ENCODE data around the gene RDM1. TPM values are rescaled to one million over a fixed set of nuclear protein-coding genes. Genes with fewer than 3 reads are reported as not detected.
"Not testable (repeated sequence)": the region's sequence is repeated elsewhere in the genome, so short reads cannot be mapped to it uniquely, and the experiment has no call there.

RDM1 gene
- total RNA-seq, 2 experiments from 2014 or later, result 4.4 to 6.5 TPM

GRCh38 chr17:35963663-35964062 is 33.1 kb upstream of the RDM1 start:
- H3K9me3 Mint-ChIP-seq (ENCODE audit: low read depth), result no peaks in the 10 kb centered on the region

GRCh38 chr17:35953720-35954119 is 23.1 kb upstream of the RDM1 start:
- POLR2A ChIA-PET, result no interaction called here
- no peaks in the 10 kb centered on the region for H3K36me3 Mint-ChIP-seq (ENCODE audit: low read depth)
- DNase-seq (no peak), ATAC-seq (no peak)
- no peak overlapping the region for H3K4me3 Mint-ChIP-seq
- intact Hi-C loops (cut with DNase I, micrococcal nuclease), result no loop called here
- CTCF ChIA-PET, result interaction anchor here (0.5 kb wide), 1 partner anchor 56 kb away, joined by 3 read pairs; no protein-coding TSS in a partner anchor
- no peaks in the 10 kb centered on the region for H3K4me1 Mint-ChIP-seq
- H3K27me3 Mint-ChIP-seq, result peaks cover 11% of the 10 kb centered on the region
- peaks cover 3% of the 10 kb centered on the region for H3K9me3 Mint-ChIP-seq (ENCODE audit: low read depth)
- H3K27ac Mint-ChIP-seq, result no peak overlapping the region

More at GRCh38 chr17:35963663-35964062, 33.1 kb upstream of the RDM1 start:
- Mint-ChIP-seq H3K27ac (no peak overlapping the region), H3K4me3 (no peak overlapping the region), H3K4me1 (no peaks in the 10 kb centered on the region), H3K36me3 (ENCODE audit: low read depth) (no peaks in the 10 kb centered on the region), H3K27me3 (peaks cover 3% of the 10 kb centered on the region)
- DNase-seq (no peak), ATAC-seq (no peak)
- intact Hi-C loops (cut with DNase I, micrococcal nuclease), result no loop called here
- ChIA-PET CTCF (interaction anchor here (0.8 to 1.4 kb wide), 3 partner anchors 10 to 185 kb away, joined by 3 to 4 read pairs (median 4); no protein-coding TSS in a partner anchor), POLR2A (no interaction called here)

- no peak for DNase-seq
- H3K4me1 Mint-ChIP-seq, result no peaks in the 10 kb centered on the region
- intact Hi-C loops (cut with DNase I, micrococcal nuclease), result loop anchor here in 1 of 2 experiments (5.0 kb wide), 1 partner anchor 87 kb away; no protein-coding TSS in a partner anchor
- no peak overlapping the region for H3K27ac Mint-ChIP-seq
- ChIA-PET POLR2A (no interaction called here), CTCF (no interaction called here)
- no peak overlapping the region for H3K4me3 Mint-ChIP-seq
- H3K9me3 Mint-ChIP-seq (ENCODE audit: low read depth), result no peaks in the 10 kb centered on the region
- no peaks in the 10 kb centered on the region for H3K36me3 Mint-ChIP-seq (ENCODE audit: low read depth)
- ATAC-seq, result no peak
- H3K27me3 Mint-ChIP-seq, result no peaks in the 10 kb centered on the region
These were observed 18.8 kb upstream of the RDM1 start for GRCh38 chr17:35949401-35949800.

GRCh38 chr17:35948092-35948491 is 17.5 kb upstream of the RDM1 start:
- Mint-ChIP-seq H3K27ac (no peak overlapping the region), H3K4me1 (no peaks in the 10 kb centered on the region), H3K27me3 (no peaks in the 10 kb centered on the region), H3K9me3 (ENCODE audit: low read depth) (no peaks in the 10 kb centered on the region), H3K36me3 (ENCODE audit: low read depth) (no peaks in the 10 kb centered on the region), H3K4me3 (no peak overlapping the region)
- ChIA-PET CTCF (interaction anchor here (1.0 to 1.1 kb wide), 2 partner anchors 28 to 139 kb away, joined by 3 to 7 read pairs; no protein-coding TSS in a partner anchor), POLR2A (no interaction called here)
- intact Hi-C loops (cut with DNase I, micrococcal nuclease), result loop anchor here in 1 of 2 experiments (5.0 kb wide), 1 partner anchor 86 kb away; no protein-coding TSS in a partner anchor
- ATAC-seq (no peak), DNase-seq (no peak)

GRCh38 chr17:35947156-35947585 is 16.6 kb upstream of the RDM1 start:
- ATAC-seq (peak; percentile 81), DNase-seq (peak; percentile 69)
- intact Hi-C loops (cut with DNase I, micrococcal nuclease), result loop anchor here in 1 of 2 experiments (5.0 kb wide), 1 partner anchor 85 kb away; no protein-coding TSS in a partner anchor
- H3K27ac Mint-ChIP-seq, result no peak overlapping the region
- no peaks in the 10 kb centered on the region for H3K36me3 Mint-ChIP-seq (ENCODE audit: low read depth)
- ChIA-PET CTCF (interaction anchor here (0.7 to 1.1 kb wide), 2 partner anchors 29 to 82 kb away, joined by 3 to 7 read pairs; no protein-coding TSS in a partner anchor), POLR2A (no interaction called here)
- H3K4me1 Mint-ChIP-seq, result no peaks in the 10 kb centered on the region
- no peaks in the 10 kb centered on the region for H3K9me3 Mint-ChIP-seq (ENCODE audit: low read depth)
- H3K27me3 Mint-ChIP-seq, result no peaks in the 10 kb centered on the region
- no peak overlapping the region for H3K4me3 Mint-ChIP-seq

- no peak for DNase-seq
These were observed 13.6 kb upstream of the RDM1 start for GRCh38 chr17:35944151-35944550.

GRCh38 chr17:35943537-35943936 is 13.0 kb upstream of the RDM1 start, which contains the start of gene LYZL6:
Gene LYZL6, minus strand, starts transcription at chr17:35943713. Its CDS starts 4,357 bp downstream, at chr17:35939356.
- CTCF ChIA-PET, result interaction anchor here (0.8 to 1.6 kb wide), 5 partner anchors 14 to 205 kb away, joined by 3 to 5 read pairs (median 3); no protein-coding TSS in a partner anchor
- POLR2A ChIA-PET, result no interaction called here
- ATAC-seq (no peak), DNase-seq (no peak)
- Mint-ChIP-seq H3K27ac (no peak within 1 kb of the TSS), H3K27me3 (no peaks in the 10 kb centered on the region), H3K4me3 (no peak within 1 kb of the TSS), H3K36me3 (ENCODE audit: low read depth) (no peaks in the 10 kb centered on the region), H3K4me1 (no peaks in the 10 kb centered on the region), H3K9me3 (ENCODE audit: low read depth) (no peaks in the 10 kb centered on the region)
- intact Hi-C loops (cut with DNase I, micrococcal nuclease), result no loop called here

More at GRCh38 chr17:35944151-35944550, 13.6 kb upstream of the RDM1 start:
- intact Hi-C loops (cut with DNase I, micrococcal nuclease), result no loop called here
- no peaks in the 10 kb centered on the region for H3K9me3 Mint-ChIP-seq (ENCODE audit: low read depth)
- H3K4me1 Mint-ChIP-seq, result no peaks in the 10 kb centered on the region
- H3K27me3 Mint-ChIP-seq, result no peaks in the 10 kb centered on the region
- H3K27ac Mint-ChIP-seq, result no peak overlapping the region
- ChIA-PET CTCF (interaction anchor here (1.6 kb wide), 1 partner anchor 32 kb away, joined by 4 read pairs; no protein-coding TSS in a partner anchor), POLR2A (no interaction called here)
- no peaks in the 10 kb centered on the region for H3K36me3 Mint-ChIP-seq (ENCODE audit: low read depth)
- no peak overlapping the region for H3K4me3 Mint-ChIP-seq
- no peak for ATAC-seq

DNA sequence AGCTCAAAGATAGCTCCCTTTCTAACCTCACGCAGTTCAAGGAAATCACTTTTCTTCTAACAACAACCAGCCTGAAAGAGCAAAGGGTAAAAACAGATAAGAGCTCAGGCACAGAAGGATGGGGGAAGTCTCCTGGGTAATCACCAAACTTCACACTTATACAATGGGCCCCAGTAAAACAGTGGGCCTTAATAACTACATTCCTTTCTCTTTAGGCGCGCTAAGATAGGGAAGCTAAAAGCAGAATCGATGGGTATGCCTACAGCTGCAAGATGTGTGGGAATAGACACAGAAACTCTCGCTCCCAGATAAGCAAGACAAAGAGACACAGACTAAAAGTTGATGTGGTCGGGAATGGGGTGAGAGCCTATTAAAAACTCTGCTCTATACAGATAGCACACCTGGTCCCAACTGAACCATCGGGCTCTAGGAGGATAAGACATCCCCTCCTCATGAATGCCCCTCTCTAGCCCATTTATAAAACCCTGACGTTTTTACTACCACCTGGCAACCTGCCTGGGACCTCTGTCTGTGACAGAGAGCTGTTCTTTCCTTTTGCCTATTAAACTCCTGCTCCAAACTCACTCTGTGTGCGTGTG is 12.1 kb upstream of the RDM1 start:
- no peaks in the 10 kb centered on the region for H3K4me1 Mint-ChIP-seq
- no peaks in the 10 kb centered on the region for H3K9me3 Mint-ChIP-seq (ENCODE audit: low read depth)
- H3K27me3 Mint-ChIP-seq, result no peaks in the 10 kb centered on the region
- no peak overlapping the region for H3K27ac Mint-ChIP-seq
- no peaks in the 10 kb centered on the region for H3K36me3 Mint-ChIP-seq (ENCODE audit: low read depth)
- no peak for ATAC-seq
- POLR2A ChIA-PET, result no interaction called here
- CTCF ChIA-PET, result interaction anchor here (0.8 to 1.6 kb wide), 5 partner anchors 13 to 206 kb away, joined by 3 to 5 read pairs (median 3); no protein-coding TSS in a partner anchor
- no peak for DNase-seq
- H3K4me3 Mint-ChIP-seq, result no peak overlapping the region
- intact Hi-C loops (cut with DNase I, micrococcal nuclease), result no loop called here

DNA sequence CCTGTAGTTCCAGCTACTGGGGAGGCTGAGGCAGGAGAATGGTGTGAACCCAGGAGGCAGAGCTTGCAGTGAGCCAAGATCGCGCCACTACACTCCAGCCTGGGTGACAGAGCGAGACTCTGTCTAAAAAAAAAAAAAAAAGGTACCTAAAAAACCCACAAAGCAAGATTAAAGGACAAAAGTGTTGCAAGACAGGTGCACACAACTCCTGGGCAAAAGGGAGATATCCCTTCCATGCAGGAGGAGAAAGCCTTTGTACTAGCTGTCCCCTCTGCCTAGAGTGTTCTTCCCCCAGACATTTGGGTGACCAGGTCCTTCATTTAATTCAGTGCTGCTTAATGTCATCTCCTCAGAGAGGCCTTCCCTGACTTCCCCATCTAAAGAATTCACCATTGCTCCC is 7.9 kb upstream of the RDM1 start:
- CTCF ChIA-PET, result interaction anchor here (1.0 kb wide), 2 partner anchors 23 to 89 kb away, joined by 3 read pairs; no protein-coding TSS in a partner anchor
- H3K27ac Mint-ChIP-seq; H3K4me3 Mint-ChIP-seq; intact Hi-C loops (cut with DNase I, micrococcal nuclease); H3K36me3 Mint-ChIP-seq (ENCODE audit: low read depth); H3K27me3 Mint-ChIP-seq; ATAC-seq; DNase-seq; H3K9me3 Mint-ChIP-seq (ENCODE audit: low read depth); POLR2A ChIA-PET; H3K4me1 Mint-ChIP-seq: not testable (repeated sequence)

DNA sequence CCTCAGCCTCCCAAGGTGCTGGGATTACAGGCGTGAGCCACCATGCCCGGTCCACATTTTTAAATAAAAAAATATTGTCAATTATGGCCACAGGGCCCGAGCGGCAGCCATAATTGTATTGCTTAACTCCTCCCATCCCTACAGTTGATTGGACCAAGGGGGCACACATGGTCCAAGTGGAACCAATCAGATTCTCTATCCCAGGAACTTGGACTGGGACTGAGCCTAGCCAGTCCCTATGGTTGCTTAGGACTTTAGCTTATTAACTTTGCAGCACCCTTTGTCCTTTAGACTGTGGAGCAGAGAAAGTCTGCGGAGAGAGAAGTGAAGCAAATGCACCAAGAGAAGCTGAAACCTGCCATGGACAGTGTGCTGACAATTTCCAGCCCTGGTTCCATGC is 5.5 kb upstream of the RDM1 start:
- CTCF ChIA-PET, result interaction anchor here (1.1 kb wide), 2 partner anchors 33 to 136 kb away, joined by 3 read pairs; no protein-coding TSS in a partner anchor
- intact Hi-C loops (cut with DNase I, micrococcal nuclease), result no loop called here

GRCh38 chr17:35934760-35935159 is 4.2 kb upstream of the RDM1 start:
- H3K27me3 Mint-ChIP-seq, result no peaks in the 10 kb centered on the region
- ChIA-PET CTCF (no interaction called here), POLR2A (no interaction called here)
- intact Hi-C loops (cut with DNase I, micrococcal nuclease), result no loop called here
- no peak overlapping the region for H3K27ac Mint-ChIP-seq
- peaks cover 1% of the 10 kb centered on the region for H3K36me3 Mint-ChIP-seq (ENCODE audit: low read depth)
- DNase-seq, result no peak
- ATAC-seq, result no peak
- no peak overlapping the region for H3K4me3 Mint-ChIP-seq
- no peaks in the 10 kb centered on the region for H3K9me3 Mint-ChIP-seq (ENCODE audit: low read depth)
- peaks cover 16% of the 10 kb centered on the region for H3K4me1 Mint-ChIP-seq

More for the DNA sequence above, 5.5 kb upstream of the RDM1 start:
- Mint-ChIP-seq H3K4me1 (peaks cover 5% of the 10 kb centered on the region), H3K36me3 (ENCODE audit: low read depth) (no peaks in the 10 kb centered on the region), H3K27ac (no peak overlapping the region), H3K9me3 (ENCODE audit: low read depth) (no peaks in the 10 kb centered on the region), H3K4me3 (no peak overlapping the region), H3K27me3 (no peaks in the 10 kb centered on the region)
- no peak for DNase-seq
- POLR2A ChIA-PET, result no interaction called here
- ATAC-seq, result no peak

GRCh38 chr17:35932586-35932985 is 2.0 kb upstream of the RDM1 start:
- ChIA-PET POLR2A (no interaction called here), CTCF (interaction anchor here (0.7 to 1.1 kb wide), 3 partner anchors 29 to 101 kb away, joined by 3 to 8 read pairs (median 4); no protein-coding TSS in a partner anchor)
- intact Hi-C loops (cut with DNase I, micrococcal nuclease), result no loop called here
- ATAC-seq, result no peak
- H3K27me3 Mint-ChIP-seq, result no peaks in the 10 kb centered on the region
- no peak for DNase-seq
- no peaks in the 10 kb centered on the region for H3K9me3 Mint-ChIP-seq (ENCODE audit: low read depth)
- H3K4me3 Mint-ChIP-seq, result no peak overlapping the region
- H3K27ac Mint-ChIP-seq, result no peak overlapping the region
- peaks cover 22% of the 10 kb centered on the region for H3K4me1 Mint-ChIP-seq
- peaks cover 3% of the 10 kb centered on the region for H3K36me3 Mint-ChIP-seq (ENCODE audit: low read depth)

All from activated CD4-positive, alpha-beta T cell treated with anti-CD3 and anti-CD28 coated beads for 36 hours (primary cell).